Measurements from ENCODE around the gene MORF4L2.

GRCh38 chrX:103651151-103651773, 35.2 kb downstream of the MORF4L2 start:
- TF ChIP-seq CTCF (IDR thresholded peaks at IDR 0.05) (no peak), ZFX (IDR thresholded peaks at IDR 0.05; ENCODE audit: borderline replicate concordance) (no peak)
